Hematopoietic multipotent progenitor cell (in vitro differentiated cells): Measurements from ENCODE around the gene C10orf105. TPM values are rescaled to one million over a fixed set of nuclear protein-coding genes. Genes with fewer than 3 reads are reported as not detected.

Source experiments
- DNase-seq, 3 donors: peaks; one replicate each; pipeline ENCODE4 v3.0.0-alpha.2; 2011 to 2015; ENCODE audit warnings: low read depth in 2 of 3, low spot score in 2 of 3
- total RNA-seq: library from RNA; depleted of rRNA; stranded (reverse); fragments of >200 nt; gene quantifications from one replicate; pipeline ENCODE4 v1.2.3, GENCODE V29; 2012

C10orf105 gene
- total RNA-seq, 1 donor: 0.81 TPM

DNA sequence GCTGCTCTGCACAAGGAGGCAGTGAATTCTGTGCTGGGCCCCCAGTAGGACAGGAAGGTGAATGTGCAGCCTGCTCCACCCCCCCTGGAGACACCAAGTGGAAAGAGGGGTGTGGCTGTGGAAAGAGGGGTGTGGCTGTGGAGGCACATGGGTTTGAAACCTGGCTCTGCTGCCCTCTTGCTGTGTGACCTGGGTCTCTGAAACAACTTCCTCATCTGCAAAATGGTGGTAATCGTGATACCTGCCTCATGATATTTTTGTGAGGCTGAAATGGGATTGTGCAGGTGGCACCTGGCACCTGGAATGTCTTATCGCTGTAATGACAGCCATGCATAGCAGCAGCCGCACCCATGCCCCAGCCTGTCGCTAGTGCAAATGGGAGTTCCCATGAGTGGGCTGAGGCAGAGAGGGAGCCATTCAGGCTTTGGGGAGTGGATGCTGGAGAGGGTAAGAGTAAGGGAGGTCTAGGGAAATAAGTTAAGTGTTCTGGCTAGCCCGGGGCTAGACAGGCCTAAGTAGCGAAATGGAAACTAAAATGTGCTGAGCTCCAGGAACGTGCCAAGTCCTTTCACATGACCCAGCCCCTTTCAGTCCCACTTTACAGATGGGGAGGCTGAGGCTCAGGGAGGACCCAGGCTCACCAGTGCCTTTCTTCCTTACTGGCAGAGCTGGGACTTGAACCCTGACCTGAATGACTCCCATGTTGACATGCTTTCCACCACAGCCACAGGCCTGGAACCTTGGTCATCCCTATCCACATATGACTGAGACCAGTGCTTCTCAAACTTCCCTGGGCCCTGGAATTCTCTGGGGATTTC is 35.0 kb downstream of the C10orf105 start:
- DNase-seq: peak in 2 of 3 donors; percentile 26 to 41

DNA sequence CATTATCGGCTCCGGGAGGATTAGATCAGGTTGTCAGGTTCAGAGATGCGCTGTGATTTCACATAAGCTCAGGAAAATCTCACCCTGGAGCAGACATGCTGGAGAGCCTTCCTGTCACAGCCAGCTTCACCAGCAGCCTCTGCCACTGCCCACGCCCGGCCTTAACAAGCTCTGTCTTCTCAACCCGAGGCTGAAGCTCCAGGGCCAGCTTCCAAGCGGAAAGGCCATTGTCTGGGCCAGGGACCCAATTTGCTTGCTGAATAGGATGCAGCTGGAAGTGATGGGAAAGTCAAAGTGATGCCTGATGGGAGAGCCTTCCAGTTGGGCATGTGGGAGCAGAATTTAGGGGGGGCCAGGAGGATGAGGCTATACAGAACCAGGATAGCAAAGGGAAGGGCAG is 36.3 kb downstream of the C10orf105 start:
- no peak for DNase-seq

DNA sequence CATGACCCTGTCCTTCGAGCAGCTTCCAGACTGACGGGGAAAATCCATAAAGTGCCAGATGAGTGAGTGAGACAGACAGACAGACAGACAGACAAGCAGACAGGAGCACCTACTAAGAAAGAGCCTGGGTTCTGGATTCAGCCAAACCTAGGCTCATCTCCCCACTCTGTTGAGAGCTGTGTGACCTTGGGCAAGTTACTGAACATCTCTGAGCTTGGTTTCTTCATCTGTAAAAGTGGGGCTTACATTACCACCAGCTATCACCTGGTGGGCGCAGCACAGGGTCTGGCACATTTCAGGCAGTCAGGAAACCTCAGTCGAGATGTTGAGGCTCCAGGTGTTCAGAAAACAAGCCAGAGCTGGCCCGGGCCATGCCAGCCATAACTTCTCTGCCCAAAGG is 37.6 kb downstream of the C10orf105 start:
- DNase-seq: no peak

DNA sequence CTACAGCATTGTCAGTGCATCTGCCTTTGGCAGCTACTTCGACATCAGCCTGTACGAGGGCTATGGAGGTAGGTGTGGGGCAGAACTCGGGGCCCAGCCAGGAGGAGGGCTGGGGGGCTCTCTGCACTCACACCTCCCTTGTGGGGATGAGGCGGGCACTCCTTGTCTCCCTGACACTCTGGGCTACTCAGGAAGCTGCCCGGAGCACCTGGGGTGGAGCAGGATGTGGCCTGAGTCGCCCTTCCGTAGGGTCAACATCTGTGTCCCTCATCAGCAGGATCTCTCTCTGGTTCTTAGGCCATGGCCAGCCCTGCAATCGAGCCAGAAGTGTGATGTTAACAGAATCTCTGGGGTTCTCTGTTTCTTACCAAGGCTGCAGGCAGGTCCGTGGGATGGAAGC is 40.2 kb downstream of the C10orf105 start:
- DNase-seq: no peak

DNA sequence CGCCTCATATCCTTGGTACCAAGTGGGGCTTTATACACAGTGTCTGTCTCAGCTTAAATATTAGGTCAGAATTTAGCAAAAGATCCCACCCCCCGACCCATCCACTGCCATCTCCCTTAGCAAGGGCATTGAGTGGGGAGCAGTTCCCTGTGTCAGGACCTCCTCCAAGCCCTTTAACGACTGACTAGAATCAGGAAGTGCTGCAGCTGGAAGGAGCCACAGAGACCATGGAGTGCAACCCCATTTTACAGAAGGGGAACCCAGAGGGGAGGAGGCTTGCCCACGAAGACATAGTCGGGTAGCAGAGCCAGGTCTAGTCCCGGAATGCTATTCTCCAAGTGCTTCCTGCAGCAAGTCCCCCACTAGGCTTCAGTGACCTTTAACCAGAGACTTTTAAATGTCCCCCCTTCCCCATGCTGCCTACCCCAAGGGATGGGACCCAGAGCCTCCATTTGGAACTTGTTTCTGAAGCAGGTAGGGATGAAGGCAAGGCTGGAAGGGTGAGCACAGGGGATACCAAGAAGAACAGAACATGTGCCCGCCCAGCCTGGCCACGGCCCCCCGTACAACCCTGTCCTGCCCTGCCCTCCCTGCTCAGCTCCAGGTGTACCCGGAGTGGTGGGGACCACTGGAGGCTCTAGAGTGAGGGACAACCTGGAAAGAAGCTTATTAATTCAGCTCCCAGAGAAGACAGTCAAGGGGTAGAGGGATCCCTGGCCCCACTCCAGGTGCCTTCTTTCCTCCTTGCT is 41.3 kb downstream of the C10orf105 start:
- DNase-seq: no peak

DNA sequence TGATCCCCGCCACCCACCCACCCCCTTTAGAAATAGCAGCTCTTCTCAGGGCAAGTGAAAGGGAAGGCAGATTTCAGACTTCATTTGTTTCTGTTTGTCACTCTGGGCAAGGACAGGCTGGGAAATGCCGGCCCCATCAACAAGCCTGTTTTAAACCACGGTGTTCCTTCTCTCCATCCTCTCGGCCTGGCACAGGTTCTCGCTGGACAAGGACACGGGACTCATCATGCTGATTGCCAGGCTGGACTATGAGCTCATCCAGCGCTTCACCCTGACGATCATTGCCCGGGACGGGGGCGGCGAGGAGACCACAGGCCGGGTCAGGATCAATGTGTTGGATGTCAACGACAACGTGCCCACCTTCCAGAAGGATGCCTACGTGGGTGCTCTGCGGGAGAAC is 42.3 kb downstream of the C10orf105 start:
- no peak for DNase-seq

DNA sequence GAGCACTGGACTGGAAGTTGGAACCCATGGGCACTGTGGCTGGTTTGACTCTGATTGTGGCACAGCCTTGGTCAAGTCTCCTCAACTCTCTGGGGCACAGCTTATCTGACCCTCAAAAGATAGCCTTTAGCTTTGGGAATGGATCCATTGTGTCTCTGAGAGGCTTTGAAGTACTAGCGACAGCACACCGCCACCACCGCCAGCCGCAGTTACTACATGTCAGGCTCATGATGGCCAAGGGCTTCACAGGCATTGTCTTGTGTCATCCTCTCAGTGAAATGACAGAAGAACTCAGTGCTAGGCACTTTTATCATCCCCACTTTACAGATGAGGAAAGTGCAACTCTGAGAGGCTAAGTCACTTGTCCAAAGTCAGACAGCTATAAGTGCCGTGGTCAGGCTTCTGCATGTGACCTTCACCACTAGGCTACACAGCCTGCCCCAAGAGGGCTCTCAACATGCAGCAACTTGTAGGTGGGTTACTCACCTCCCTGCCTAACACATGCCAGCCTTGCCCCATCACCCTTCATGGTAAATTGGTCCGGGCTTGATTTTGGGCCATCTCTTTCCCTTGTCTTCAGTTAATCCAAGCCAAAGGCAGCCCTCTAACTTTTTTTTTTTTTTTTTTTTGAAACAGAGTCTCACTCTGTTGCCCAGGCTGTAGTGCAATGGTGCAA is 44.1 kb downstream of the C10orf105 start:
- DNase-seq: no peak

DNA sequence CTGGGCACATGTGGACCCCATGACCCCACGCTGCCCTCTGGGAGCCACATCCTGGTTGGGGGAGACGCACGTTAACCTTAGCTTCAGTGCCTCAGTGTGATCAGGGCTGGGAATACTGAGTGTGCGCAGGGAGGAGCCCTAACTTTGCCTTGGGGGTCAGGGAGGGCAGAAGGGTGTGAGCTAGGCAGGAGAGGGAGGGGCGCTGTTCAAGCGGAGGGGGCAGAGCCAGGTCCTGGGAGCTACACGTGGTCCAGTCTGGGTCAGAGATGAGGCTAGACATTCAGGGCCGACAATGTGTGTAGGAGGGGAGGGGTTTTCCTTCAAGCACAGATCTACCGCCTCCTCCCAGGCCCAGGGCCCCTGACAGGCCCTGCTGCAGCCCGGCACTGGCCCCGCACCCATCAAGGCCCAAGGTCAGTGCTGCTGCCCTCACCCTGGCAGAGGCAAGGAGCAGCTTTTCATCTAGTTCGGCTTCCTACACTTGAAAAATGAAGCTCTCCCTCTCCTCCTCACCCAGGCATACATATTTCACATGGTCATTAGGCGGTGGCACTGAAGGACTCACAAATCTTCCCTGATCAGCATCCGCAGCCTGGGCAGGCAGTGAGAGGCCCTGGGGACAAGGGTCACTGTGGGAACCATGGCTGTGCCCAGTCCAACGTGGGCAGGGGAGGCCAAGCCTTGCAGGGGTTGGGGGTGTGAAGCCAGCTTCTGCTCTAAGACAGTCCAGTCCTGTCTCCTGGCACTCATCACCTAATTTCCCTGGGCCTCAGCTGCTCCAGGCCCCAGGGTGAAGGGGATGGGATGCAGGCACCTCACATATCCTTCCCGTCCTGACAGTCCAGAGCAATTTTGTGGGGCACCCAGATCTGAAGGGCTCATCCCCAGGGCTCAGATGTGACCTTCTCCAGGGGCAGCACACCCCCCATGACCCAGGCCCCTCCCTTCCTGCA is 47.3 kb downstream of the C10orf105 start:
- DNase-seq: no peak

DNA sequence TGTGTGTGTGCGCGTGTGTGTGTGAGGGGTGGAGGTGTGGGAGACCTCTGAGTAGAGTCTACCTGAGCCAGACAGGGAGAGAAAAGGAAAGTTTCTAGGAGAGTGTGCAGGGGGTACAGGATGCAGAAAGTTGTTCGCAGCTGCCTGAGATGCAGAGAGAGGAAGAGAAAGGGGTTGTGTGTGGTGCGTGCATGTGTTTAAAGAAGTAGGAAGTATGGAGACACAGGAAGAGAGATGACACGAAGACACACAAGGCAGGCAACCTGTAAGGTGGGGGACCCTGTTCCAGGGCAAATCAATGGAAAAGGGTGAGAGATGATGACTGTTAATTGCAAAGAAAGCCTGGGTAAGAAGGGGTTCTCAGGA is 52.2 kb downstream of the C10orf105 start:
- DNase-seq: peak in 2 of 3 donors; percentile 33 to 48

DNA sequence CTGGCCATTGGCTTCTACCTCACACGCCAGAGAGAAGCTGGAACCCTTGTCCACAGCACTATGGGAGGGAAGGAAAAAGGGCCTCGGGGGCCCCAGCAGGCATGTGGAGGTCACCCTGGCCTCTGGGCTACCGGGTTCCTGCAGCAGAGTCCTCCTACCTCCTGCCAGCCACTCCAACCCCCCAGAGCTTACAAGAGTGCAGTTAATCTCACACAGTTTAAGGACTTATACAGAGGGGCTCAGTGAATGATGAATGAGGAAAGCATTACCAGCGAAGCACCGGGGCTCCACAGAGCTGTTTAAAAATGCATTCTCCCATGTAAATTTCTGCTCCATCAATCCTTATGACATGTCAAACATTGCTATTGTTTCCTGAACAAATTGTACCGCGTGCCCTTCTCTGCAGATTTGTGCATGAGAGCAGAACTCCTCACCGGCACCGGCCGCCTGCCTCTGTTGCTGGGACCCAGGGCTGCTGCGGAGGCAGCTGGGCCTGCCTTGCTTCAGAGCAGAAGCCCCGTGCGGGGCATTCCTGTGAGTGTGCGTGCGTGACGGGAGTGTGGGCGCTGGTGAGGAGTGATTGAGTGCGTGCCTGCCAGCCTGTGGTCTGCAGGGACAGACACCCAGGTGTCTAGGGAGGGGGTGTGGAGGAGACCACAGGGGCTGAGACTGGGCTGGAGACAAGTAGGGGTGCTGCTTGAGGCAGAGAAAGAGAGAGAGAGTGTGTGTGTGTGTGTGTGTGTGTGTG is 52.8 kb downstream of the C10orf105 start:
- DNase-seq: peak in 2 of 3 donors; percentile 54 to 59

DNA sequence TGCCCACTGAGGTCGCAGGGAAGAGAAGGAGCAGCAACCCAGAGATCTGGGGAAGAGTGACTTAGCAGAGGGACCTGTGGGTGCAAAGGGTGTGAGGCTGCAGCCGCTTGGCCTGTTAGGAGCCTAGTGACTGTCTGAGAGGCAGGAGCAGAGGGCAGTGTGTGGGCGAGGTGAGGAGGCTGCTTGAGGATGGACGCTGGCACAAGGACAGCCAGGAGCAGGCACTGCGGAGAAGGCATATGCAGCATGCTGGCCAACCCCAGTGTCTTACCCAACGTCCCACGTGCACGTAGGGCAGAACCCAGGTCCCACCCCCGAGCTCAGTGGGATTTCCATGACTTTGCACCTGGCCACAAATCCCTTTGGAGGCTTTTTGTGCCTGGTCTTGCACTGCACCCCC is 54.1 kb downstream of the C10orf105 start:
- no peak for DNase-seq

DNA sequence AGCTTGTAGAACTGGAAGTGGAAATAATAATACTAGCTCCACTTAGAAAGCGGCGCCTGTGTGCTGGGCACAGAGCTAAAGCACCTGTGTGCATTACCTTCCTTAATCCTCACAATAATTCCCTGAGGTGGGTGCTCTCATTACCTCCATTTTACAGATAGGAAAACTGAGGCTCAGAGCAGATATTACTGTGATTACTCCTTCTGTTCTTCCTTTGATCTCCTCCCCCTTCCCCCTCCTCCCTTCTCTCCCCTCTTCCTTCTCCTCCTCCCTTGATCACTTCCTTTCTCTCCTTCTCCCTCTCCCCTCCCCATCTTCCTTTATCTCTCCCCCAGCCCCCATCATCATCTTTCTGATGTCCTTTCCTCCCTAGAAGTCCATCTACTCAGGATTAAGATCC is 55.0 kb downstream of the C10orf105 start:
- DNase-seq: no peak

DNA sequence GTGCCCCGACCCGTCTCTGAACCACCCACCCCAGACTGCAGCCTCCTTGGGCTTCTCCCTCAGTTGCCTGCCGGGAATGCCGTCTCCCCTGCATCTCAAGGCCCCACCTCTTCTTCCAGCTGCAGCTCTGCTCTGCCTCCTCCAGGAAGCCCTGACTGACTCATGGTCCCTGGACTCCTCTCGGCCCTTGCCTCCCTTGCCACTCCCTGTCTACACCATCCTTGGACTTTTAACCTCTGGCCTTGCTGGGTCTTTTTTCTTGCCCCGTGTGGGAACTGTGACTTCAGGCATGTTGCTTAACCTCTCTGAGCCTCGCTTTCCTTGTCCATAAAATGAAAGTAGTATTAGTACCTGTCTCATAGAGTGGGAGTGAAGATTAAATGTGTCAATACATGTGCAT is 56.3 kb downstream of the C10orf105 start:
- no peak for DNase-seq

DNA sequence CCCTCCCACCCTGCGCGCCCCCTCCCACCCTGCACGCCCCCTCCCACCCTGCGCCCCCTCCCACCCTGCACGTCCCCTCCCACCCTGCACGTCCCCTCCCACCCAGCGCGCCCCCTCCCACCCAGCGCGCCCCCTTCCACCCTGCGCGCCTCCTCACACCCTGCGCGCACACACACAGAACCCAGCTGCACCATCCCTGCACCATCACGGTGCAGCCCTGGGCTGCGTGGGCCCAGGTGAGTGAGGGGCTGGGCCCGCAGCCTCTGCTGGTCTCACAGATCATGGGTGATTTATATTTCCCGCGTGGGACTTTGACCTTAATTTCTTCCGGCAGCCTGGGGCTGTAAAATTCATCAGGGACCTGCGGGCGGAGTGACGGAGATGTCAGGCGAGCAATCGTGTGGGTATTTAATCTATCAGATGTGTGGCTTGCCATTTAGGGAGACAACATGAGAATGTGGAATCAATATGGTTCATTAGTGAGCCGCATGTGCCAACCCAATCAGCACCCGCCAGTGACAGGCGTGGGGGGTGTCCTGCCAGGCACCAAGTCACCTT is 57.7 kb downstream of the C10orf105 start:
- DNase-seq: no peak

Other genes starting within 250 kb of the C10orf105 start
- gene VSIR, start 53.7 kb upstream of the C10orf105 start, total RNA-seq: 109 TPM
- 360 TPM for gene PSAP, start 131.5 kb upstream of the C10orf105 start, total RNA-seq
- gene CHST3, start 244.6 kb upstream of the C10orf105 start, total RNA-seq: under 0.01 TPM